ENCODE results near the gene UBA52.

The UBA52 gene

DNA sequence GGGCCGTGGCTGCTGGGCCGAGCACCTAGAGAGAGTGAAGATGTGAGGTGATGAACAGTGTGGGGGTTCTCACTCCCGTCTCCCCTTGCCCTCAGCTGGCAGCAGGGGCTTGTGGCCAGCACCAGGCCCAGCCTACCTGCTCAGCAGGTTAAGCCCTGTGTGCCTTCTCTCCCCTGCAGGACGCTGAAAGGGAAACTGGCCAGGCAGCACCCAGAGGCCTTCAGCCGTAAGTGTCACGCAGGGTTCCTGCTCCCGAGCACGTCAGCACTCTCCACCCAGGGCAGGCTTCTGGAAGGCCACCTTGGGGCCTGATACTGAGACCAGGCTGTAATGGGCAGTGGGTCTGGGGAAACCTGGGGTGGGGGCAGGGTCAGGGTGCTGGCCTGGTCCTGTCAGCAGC is 4.7 kb upstream of the UBA52 start:
- ChIA-PET CTCF (interaction anchor here (0.9 to 1.3 kb wide), 4 partner anchors 8 to 116 kb away, joined by 3 read pairs; partner anchors contain the start of gene KXD1), POLR2A (interaction anchor here (1.5 kb wide), 1 partner anchor 10 kb away, joined by 4 read pairs; the partner anchor contains the start of gene KXD1)
- DNase-seq (ENCODE audit: extremely low spot score) = no peak
- TF ChIP-seq, protein P1, sequence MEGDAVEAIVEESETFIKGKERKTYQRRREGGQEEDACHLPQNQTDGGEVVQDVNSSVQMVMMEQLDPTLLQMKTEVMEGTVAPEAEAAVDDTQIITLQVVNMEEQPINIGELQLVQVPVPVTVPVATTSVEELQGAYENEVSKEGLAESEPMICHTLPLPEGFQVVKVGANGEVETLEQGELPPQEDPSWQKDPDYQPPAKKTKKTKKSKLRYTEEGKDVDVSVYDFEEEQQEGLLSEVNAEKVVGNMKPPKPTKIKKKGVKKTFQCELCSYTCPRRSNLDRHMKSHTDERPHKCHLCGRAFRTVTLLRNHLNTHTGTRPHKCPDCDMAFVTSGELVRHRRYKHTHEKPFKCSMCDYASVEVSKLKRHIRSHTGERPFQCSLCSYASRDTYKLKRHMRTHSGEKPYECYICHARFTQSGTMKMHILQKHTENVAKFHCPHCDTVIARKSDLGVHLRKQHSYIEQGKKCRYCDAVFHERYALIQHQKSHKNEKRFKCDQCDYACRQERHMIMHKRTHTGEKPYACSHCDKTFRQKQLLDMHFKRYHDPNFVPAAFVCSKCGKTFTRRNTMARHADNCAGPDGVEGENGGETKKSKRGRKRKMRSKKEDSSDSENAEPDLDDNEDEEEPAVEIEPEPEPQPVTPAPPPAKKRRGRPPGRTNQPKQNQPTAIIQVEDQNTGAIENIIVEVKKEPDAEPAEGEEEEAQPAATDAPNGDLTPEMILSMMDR (IDR thresholded peaks at IDR 0.05; ENCODE audit: control extremely low read depth, extremely low read depth, low read depth, missing control alignments) = no peak

DNA sequence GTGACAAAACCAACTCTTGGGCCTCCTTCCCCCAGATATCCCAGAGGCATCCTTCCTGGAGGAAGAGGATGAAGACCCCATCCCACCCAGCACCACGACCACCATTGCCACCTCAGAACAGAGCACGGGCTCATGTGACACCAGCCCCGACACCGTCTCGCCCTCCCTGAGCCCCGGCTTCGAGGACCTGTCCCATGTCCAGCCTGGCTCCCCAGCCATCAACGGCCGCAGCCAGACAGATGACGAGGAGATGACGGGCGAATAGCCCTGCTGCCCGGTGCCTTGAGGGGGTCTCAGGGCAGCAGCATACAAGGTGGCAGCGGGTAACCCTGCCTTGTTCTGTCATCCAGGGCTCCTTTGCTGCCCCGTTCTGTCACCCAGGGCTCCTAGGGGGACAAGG is 3.3 kb upstream of the UBA52 start:
- CTCF ChIA-PET = interaction anchor here (1.1 kb wide), 1 partner anchor 280 kb away, joined by 3 read pairs; no protein-coding TSS in a partner anchor
- DNase-seq (ENCODE audit: extremely low spot score) = no peak
- TF ChIP-seq, protein P1 (IDR thresholded peaks at IDR 0.05; ENCODE audit: control extremely low read depth, extremely low read depth, low read depth, missing control alignments) = no peak
- POLR2A ChIA-PET = interaction anchor here (1.5 kb wide), 1 partner anchor 11 kb away, joined by 4 read pairs; the partner anchor contains the start of gene KXD1

DNA sequence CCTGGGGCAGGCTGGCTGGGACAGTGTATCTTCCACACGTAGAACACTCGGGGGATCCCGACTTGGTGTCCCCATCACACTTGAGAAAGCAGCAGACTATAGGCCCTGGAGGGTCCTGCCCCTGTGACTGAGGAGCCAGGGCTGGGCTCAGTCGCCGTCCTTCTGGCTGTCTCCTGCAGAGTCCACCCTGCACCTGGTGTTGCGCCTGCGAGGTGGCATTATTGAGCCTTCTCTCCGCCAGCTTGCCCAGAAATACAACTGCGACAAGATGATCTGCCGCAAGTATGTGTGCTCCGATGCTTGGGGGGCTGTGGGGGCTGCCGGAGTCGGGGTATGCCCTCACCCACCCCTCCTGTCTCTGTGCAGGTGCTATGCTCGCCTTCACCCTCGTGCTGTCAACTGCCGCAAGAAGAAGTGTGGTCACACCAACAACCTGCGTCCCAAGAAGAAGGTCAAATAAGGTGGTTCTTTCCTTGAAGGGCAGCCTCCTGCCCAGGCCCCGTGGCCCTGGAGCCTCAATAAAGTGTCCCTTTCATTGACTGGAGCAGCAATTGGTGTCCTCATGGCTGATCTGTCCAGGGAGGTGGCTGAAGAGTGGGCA is 3.1 kb downstream of the UBA52 start:
- no peak for DNase-seq (ENCODE audit: extremely low spot score)
- POLR2A ChIA-PET = interaction anchor here (0.6 kb wide), 1 partner anchor 46 kb away, joined by 4 read pairs; no protein-coding TSS in a partner anchor
- CTCF ChIA-PET = interaction anchor here (10.9 kb wide), 1 partner anchor 13 kb away, joined by 111 read pairs; the partner anchor contains the start of gene REX1BD
- TF ChIP-seq, protein P1 (IDR thresholded peaks at IDR 0.05; ENCODE audit: control extremely low read depth, extremely low read depth, low read depth, missing control alignments) = no peak

DNA sequence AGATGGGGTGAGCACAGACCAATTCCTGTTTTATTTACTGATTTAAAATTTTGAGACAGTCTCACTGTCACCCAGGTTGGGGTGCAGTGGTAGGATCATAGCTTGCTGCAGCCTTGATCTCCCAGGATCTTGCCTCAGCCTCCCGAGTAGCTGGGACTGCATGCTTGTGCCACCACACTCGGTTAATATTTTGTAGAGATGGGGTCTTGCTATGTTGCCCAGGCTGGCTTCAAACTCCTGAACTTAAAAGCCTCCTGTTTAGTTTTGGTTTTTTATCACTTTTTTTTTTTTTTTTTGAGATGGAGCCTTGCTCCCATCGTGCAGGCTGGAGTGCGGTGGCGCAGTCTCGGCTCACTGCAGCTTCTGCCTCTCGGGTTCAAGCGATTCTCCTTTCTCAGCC is 4.7 kb downstream of the UBA52 start:
- CTCF ChIA-PET = interaction anchor here (10.9 kb wide), 1 partner anchor 11 kb away, joined by 111 read pairs; the partner anchor contains the start of gene REX1BD
- DNase-seq (ENCODE audit: extremely low spot score) = no peak
- TF ChIP-seq, protein P1 (IDR thresholded peaks at IDR 0.05; ENCODE audit: control extremely low read depth, extremely low read depth, low read depth, missing control alignments) = no peak
- POLR2A ChIA-PET = interaction anchor here (0.5 to 1.7 kb wide), 3 partner anchors 13 to 21 kb away, joined by 3 to 9 read pairs (median 6); partner anchors contain the start of gene REX1BD

DNA sequence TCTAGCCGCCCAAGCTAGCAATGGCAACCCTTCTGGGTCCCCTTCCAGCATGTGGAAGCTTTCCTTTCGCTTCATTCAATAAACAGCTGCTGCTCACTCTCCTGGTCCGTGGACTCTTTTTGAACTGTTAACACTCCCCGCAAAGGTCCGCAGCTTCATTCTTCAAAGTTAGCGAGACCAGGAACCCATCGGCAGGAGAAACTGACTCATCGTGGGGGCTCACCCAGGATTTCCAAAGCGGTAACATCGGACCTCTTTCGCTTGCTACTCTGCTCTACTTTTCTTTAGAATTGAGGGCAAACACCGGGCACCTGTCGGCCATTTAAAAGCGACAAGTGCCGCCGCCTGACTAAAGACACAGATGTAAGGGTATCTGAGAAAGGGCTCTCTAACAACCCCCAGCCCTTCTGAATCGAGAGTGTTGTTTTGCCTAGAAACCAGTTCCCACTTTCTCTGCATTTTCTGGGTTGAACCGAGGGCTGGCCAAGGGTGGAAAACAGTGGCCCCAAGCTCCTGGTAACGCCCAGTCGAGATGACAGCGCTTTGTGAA is 5.8 kb downstream of the UBA52 start:
- POLR2A ChIA-PET = interaction anchor here (0.8 to 1.7 kb wide), 3 partner anchors 9 to 12 kb away, joined by 3 to 9 read pairs (median 5); partner anchors contain the start of gene REX1BD
- DNase-seq (ENCODE audit: extremely low spot score) = no peak
- CTCF ChIA-PET = interaction anchor here (0.9 to 10.9 kb wide), 2 partner anchors 10 to 16 kb away, joined by 5 to 111 read pairs; partner anchors contain the start of gene REX1BD
- TF ChIP-seq, protein P1 (IDR thresholded peaks at IDR 0.05; ENCODE audit: control extremely low read depth, extremely low read depth, low read depth, missing control alignments) = no peak

DNA sequence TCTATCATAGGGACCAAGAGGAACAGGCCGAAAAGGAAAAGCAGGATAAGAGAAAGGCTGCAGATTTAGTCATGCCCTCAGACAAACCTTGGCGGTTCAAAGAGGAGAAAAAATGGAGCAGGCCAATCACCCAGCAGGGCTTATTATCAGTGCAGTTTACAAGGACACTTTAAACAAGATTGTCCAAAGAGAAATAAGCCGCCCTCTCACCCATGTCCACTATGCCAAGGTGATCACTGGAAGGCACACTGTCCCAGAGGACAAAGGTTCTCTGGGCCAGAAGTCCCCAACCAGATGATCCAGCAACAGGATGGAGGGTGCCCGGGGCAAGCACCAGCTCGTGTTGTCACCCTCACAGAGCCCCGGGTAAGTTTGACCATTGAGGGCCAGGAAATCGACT is 8.7 kb downstream of the UBA52 start:
- ChIA-PET POLR2A (interaction anchor here (1.2 kb wide), 1 partner anchor 9 kb away, joined by 3 read pairs; no protein-coding TSS in a partner anchor), CTCF (interaction anchor here (2.2 to 10.9 kb wide), 2 partner anchors 8 to 14 kb away, joined by 4 to 111 read pairs; partner anchors contain the start of gene REX1BD)
- TF ChIP-seq, protein P1 (IDR thresholded peaks at IDR 0.05; ENCODE audit: control extremely low read depth, extremely low read depth, low read depth, missing control alignments) = no peak
- DNase-seq (ENCODE audit: extremely low spot score) = no peak
